Epidermal melanocyte (primary cell): Measurements from ENCODE around the gene HDAC9.

Experiments used
- DNase-seq: peaks from one replicate; pipeline ENCODE4 v3.0.0; 2011; ENCODE audit warnings: low spot score; ENCODE audit not compliant: insufficient read length

HDAC9 gene

GRCh38 chr7:18521945-18522566, 26.5 kb downstream of the HDAC9 start:
- DNase-seq: no peak

- DNase-seq: no peak
Observed at GRCh38 chr7:18524248-18524647, 28.7 kb downstream of the HDAC9 start.

- no peak for DNase-seq
Observed at GRCh38 chr7:18526368-18526878, 30.9 kb downstream of the HDAC9 start.

GRCh38 chr7:18529239-18529638, 33.7 kb downstream of the HDAC9 start:
- DNase-seq: no peak

- no peak for DNase-seq
Observed at GRCh38 chr7:18530224-18531179, 35.0 kb downstream of the HDAC9 start.

GRCh38 chr7:18531539-18531938, 36.0 kb downstream of the HDAC9 start:
- no peak for DNase-seq

GRCh38 chr7:18532813-18533212, 37.3 kb downstream of the HDAC9 start:
- DNase-seq: no peak

- no peak for DNase-seq
Observed at GRCh38 chr7:18534481-18534880, 38.9 kb downstream of the HDAC9 start.

GRCh38 chr7:18535810-18536415, 40.4 kb downstream of the HDAC9 start:
- no peak for DNase-seq

GRCh38 chr7:18536486-18536885, 40.9 kb downstream of the HDAC9 start:
- no peak for DNase-seq

- DNase-seq: no peak
Observed at GRCh38 chr7:18538554-18539250, 43.2 kb downstream of the HDAC9 start.

- no peak for DNase-seq
Observed at GRCh38 chr7:18540396-18540795, 44.8 kb downstream of the HDAC9 start.

GRCh38 chr7:18541181-18541870, 45.8 kb downstream of the HDAC9 start:
- no peak for DNase-seq

- DNase-seq: no peak
Observed at GRCh38 chr7:18541871-18542212, 46.3 kb downstream of the HDAC9 start.

- no peak for DNase-seq
Observed at GRCh38 chr7:18546576-18546975, 51.0 kb downstream of the HDAC9 start.

GRCh38 chr7:18547509-18548187, 52.1 kb downstream of the HDAC9 start:
- no peak for DNase-seq

- DNase-seq: no peak
Observed at GRCh38 chr7:18548534-18548933, 53.0 kb downstream of the HDAC9 start.

GRCh38 chr7:18550574-18550973, 55.0 kb downstream of the HDAC9 start:
- DNase-seq: no peak

GRCh38 chr7:18552316-18552916, 56.9 kb downstream of the HDAC9 start:
- no peak for DNase-seq
